ENCODE results near the gene MRPL12.

The MRPL12 gene

GRCh38 chr17:81715107-81715871, 12.1 kb downstream of the MRPL12 start:
- Histone ChIP-seq H2AFZ (ENCODE audit: low read depth, low read length, severe bottlenecking) (no peak overlapping the region), H3K79me2 (ENCODE audit: insufficient read depth, low read length) (peaks cover 27% of the 10 kb centered on the region), H3K9ac (ENCODE audit: low read length) (no peak overlapping the region), H3F3A (ENCODE audit: insufficient read depth) (peaks cover 10% of the 10 kb centered on the region; the same call in 1 of the 2 replicates), H3K9me3 (ENCODE audit: insufficient read depth, low read length) (no peaks in the 10 kb centered on the region), H3K27me3 (ENCODE audit: low read length) (no peaks in the 10 kb centered on the region), H3K9me2 (replicated peaks; ENCODE audit: insufficient read depth, low read length) (no peaks in the 10 kb centered on the region), H3K27ac (ENCODE audit: low read depth, low read length) (no peak overlapping the region), H3K36me3 (ENCODE audit: low read length) (no peaks in the 10 kb centered on the region), H3K4me3 (ENCODE audit: insufficient read depth, low read length, poor library complexity, severe bottlenecking) (no peak overlapping the region), H4K20me1 (ENCODE audit: low read depth, low read length) (no peaks in the 10 kb centered on the region), H3K4me2 (ENCODE audit: low read depth, low read length, poor library complexity, severe bottlenecking) (no peak overlapping the region)
- TF ChIP-seq, protein P1, sequence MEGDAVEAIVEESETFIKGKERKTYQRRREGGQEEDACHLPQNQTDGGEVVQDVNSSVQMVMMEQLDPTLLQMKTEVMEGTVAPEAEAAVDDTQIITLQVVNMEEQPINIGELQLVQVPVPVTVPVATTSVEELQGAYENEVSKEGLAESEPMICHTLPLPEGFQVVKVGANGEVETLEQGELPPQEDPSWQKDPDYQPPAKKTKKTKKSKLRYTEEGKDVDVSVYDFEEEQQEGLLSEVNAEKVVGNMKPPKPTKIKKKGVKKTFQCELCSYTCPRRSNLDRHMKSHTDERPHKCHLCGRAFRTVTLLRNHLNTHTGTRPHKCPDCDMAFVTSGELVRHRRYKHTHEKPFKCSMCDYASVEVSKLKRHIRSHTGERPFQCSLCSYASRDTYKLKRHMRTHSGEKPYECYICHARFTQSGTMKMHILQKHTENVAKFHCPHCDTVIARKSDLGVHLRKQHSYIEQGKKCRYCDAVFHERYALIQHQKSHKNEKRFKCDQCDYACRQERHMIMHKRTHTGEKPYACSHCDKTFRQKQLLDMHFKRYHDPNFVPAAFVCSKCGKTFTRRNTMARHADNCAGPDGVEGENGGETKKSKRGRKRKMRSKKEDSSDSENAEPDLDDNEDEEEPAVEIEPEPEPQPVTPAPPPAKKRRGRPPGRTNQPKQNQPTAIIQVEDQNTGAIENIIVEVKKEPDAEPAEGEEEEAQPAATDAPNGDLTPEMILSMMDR (IDR thresholded peaks at IDR 0.05; ENCODE audit: insufficient read depth, low read length, poor library complexity, severe bottlenecking), result no peak
- no peak for TF ChIP-seq EZH2phosphoT487 (conservative IDR thresholded peaks at IDR 0.05; ENCODE audit: low read length)

DNA sequence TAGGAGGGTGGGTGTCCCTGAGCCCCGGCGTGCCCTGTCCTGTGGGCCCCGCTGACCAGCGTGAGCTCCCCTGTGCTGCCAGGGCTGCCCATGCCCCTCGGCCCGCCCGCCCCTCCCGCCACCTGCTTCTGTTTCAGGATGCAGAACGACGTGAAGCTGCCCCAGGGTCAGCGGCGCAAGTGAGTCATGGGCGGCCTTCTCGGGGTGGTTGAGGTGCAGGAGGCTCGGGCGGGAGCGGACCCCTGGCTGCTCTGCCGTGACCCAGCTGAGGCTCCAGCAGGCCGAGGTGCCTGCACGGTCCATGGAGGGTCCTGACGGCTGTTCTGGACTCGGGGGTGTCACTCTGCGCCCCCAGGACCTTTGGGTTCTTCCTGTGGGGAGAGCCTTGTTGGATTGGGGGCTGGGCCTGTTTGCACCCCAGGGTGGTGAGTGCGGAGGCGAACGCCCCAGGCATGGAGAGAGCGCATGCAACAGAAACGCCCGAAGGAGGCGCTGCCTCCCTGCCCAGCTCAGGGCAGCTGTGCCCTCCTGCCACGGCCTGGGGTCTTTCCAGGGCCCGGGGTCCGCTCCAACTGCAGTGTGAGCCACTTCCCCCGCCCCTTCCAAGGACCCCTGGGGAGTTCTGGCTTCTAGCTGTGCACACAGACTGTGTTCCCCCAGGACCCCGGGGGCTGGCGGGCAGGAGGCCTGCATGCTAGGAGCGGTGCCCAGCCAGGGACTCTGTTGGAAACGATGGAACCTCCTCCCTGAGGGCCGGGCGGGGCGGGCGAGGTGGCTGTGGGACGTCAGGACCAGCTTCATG, 12.9 kb downstream of the MRPL12 start:
- Histone ChIP-seq H3K27me3 (ENCODE audit: low read length) (no peaks in the 10 kb centered on the region), H3K4me3 (ENCODE audit: insufficient read depth, low read length, poor library complexity, severe bottlenecking) (no peak overlapping the region), H3K9ac (ENCODE audit: low read length) (no peak overlapping the region), H3K27ac (ENCODE audit: low read depth, low read length) (no peak overlapping the region), H3K9me3 (ENCODE audit: insufficient read depth, low read length) (no peaks in the 10 kb centered on the region), H3K36me3 (ENCODE audit: low read length) (no peaks in the 10 kb centered on the region), H4K20me1 (ENCODE audit: low read depth, low read length) (no peaks in the 10 kb centered on the region), H3F3A (ENCODE audit: insufficient read depth) (peaks cover 3% of the 10 kb centered on the region; the same call in 1 of the 2 replicates), H3K79me2 (ENCODE audit: insufficient read depth, low read length) (peaks cover 27% of the 10 kb centered on the region), H3K9me2 (replicated peaks; ENCODE audit: insufficient read depth, low read length) (no peaks in the 10 kb centered on the region), H2AFZ (ENCODE audit: low read depth, low read length, severe bottlenecking) (no peak overlapping the region), H3K4me2 (ENCODE audit: low read depth, low read length, poor library complexity, severe bottlenecking) (no peak overlapping the region)
- TF ChIP-seq EZH2phosphoT487 (conservative IDR thresholded peaks at IDR 0.05; ENCODE audit: low read length), result no peak
- TF ChIP-seq, protein P1 (IDR thresholded peaks at IDR 0.05; ENCODE audit: insufficient read depth, low read length, poor library complexity, severe bottlenecking), result no peak

GRCh38 chr17:81716674-81716996, 13.5 kb downstream of the MRPL12 start:
- H3K36me3 ChIP-seq (ENCODE audit: low read length), result no peaks in the 10 kb centered on the region
- H4K20me1 ChIP-seq (ENCODE audit: low read depth, low read length), result no peaks in the 10 kb centered on the region
- H3K4me3 ChIP-seq (ENCODE audit: insufficient read depth, low read length, poor library complexity, severe bottlenecking), result no peak overlapping the region
- H3K9ac ChIP-seq (ENCODE audit: low read length), result no peak overlapping the region
- no peaks in the 10 kb centered on the region for H3K9me3 ChIP-seq (ENCODE audit: insufficient read depth, low read length)
- no peak for TF ChIP-seq EZH2phosphoT487 (conservative IDR thresholded peaks at IDR 0.05; ENCODE audit: low read length)
- TF ChIP-seq, protein P1 (IDR thresholded peaks at IDR 0.05; ENCODE audit: insufficient read depth, low read length, poor library complexity, severe bottlenecking), result no peak
- peaks cover 27% of the 10 kb centered on the region for H3K79me2 ChIP-seq (ENCODE audit: insufficient read depth, low read length)
- H3F3A ChIP-seq (ENCODE audit: insufficient read depth), result no peaks in the 10 kb centered on the region
- H2AFZ ChIP-seq (ENCODE audit: low read depth, low read length, severe bottlenecking), result no peak overlapping the region
- H3K27ac ChIP-seq (ENCODE audit: low read depth, low read length), result no peak overlapping the region
- no peak overlapping the region for H3K4me2 ChIP-seq (ENCODE audit: low read depth, low read length, poor library complexity, severe bottlenecking)
- H3K9me2 ChIP-seq (replicated peaks; ENCODE audit: insufficient read depth, low read length), result no peaks in the 10 kb centered on the region
- no peaks in the 10 kb centered on the region for H3K27me3 ChIP-seq (ENCODE audit: low read length)

Data from SU-DHL-6 (cell line).